ENCODE measurements around the gene AOPEP. TPM values are rescaled to one million over a fixed set of nuclear protein-coding genes. Genes with fewer than 3 reads are reported as not detected.

The AOPEP gene
- total RNA-seq, 1 donor from 2014 or later, result 79.7 TPM

- Histone ChIP-seq H3K4me3 (no peak overlapping the region), H3K4me1 (peaks cover 57% of the 10 kb centered on the region), H3K27ac (no peak overlapping the region), H3K36me3 (peaks cover 32% of the 10 kb centered on the region), H3K9me3 (no peaks in the 10 kb centered on the region), H3K27me3 (no peaks in the 10 kb centered on the region)
- no peak for ATAC-seq
- TF ChIP-seq CTCF (IDR thresholded peaks at IDR 0.05), result no peak
- intact Hi-C loops (cut with DNase I), result no loop called here
- DNase-seq, result no peak
Measured at GRCh38 chr9:95061916-95062595, 335.6 kb downstream of the AOPEP start.

DNA sequence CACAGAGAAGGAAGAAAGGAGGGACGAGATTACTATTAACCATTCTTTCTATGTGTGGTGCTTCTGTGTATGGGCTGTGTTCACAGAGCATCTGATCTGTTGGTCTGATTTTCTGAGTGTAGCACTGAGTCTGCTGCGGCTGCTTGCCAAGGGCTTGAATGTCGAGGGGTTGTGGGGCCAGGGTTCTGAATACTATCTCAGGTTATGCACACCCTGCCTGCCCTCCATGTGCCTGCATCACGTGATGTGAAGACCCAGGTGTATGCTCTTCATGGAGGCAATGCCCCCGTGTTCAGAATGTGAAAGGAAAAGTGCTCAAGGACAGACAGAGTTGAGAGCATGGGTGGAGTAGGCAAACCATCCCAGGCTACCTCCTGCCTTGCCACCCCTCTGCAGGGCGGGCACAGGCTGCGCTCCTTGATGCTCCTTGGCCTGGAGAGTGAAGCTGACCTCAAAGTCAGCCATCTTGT is 336.1 kb downstream of the AOPEP start:
- Histone ChIP-seq H3K4me3 (no peak overlapping the region), H3K9me3 (no peaks in the 10 kb centered on the region), H3K27ac (no peak overlapping the region), H3K27me3 (no peaks in the 10 kb centered on the region), H3K36me3 (peaks cover 38% of the 10 kb centered on the region), H3K4me1 (peaks cover 52% of the 10 kb centered on the region)
- ATAC-seq (no peak), DNase-seq (no peak)
- intact Hi-C loops (cut with DNase I), result no loop called here
- no peak for TF ChIP-seq CTCF (IDR thresholded peaks at IDR 0.05)

DNA sequence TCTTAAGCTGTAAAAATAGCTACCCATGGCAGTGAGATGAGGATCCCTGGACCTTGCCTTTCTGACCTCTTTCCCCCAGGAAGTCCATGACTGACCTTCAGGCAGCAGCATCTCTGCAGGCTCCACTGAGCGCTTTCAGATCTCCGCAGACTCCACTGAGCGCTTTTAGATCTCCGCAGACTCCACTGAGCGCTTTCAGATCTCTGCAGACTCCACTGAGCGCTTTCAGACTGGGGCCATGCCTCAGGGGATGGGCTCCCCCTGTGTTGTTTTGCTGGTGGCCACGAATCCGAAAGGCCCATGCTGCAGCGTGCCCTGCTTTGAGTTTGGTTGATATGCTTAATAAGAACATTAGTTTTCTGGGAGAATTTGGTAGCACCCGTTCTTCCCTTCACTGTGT is 336.8 kb downstream of the AOPEP start:
- Histone ChIP-seq H3K36me3 (peaks cover 43% of the 10 kb centered on the region), H3K4me1 (peaks cover 51% of the 10 kb centered on the region), H3K27ac (no peak overlapping the region), H3K4me3 (no peak overlapping the region), H3K9me3 (no peaks in the 10 kb centered on the region), H3K27me3 (no peaks in the 10 kb centered on the region)
- ATAC-seq, result no peak
- no peak for DNase-seq
- TF ChIP-seq CTCF (IDR thresholded peaks at IDR 0.05), result no peak
- intact Hi-C loops (cut with DNase I), result no loop called here

- Histone ChIP-seq H3K4me3 (no peak overlapping the region), H3K4me1 (peaks cover 45% of the 10 kb centered on the region), H3K27ac (peak overlapping the region; percentile 25), H3K27me3 (no peaks in the 10 kb centered on the region), H3K9me3 (no peaks in the 10 kb centered on the region), H3K36me3 (peaks cover 48% of the 10 kb centered on the region)
- intact Hi-C loops (cut with DNase I), result no loop called here
- ATAC-seq (no peak), DNase-seq (no peak)
- TF ChIP-seq CTCF (IDR thresholded peaks at IDR 0.05), result no peak
Measured at GRCh38 chr9:95065224-95065623, 338.7 kb downstream of the AOPEP start.

DNA sequence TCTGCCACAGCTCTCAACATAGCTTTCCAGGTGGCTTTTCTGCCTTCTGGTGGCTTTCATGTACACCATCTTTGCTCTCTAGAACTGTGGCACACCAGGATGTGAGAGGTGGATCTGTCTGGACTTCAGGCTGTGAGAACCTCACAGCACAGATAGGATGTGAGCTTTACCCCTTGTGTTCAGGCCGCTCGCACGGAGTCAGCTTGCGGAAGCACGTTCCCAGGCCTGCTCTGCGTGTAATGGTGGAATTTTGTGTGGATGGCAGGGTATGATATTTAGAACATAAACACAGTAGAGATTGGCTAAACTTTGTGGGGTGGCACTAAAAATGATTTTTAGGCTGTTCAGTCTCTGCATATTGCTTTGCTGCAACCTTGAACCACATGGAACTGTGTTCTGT is 340.6 kb downstream of the AOPEP start:
- no peak for DNase-seq
- Histone ChIP-seq H3K27ac (no peak overlapping the region), H3K4me3 (no peak overlapping the region), H3K4me1 (peaks cover 38% of the 10 kb centered on the region), H3K9me3 (no peaks in the 10 kb centered on the region), H3K36me3 (peaks cover 41% of the 10 kb centered on the region), H3K27me3 (no peaks in the 10 kb centered on the region)
- intact Hi-C loops (cut with DNase I), result no loop called here
- TF ChIP-seq CTCF (IDR thresholded peaks at IDR 0.05), result no peak
- no peak for ATAC-seq

DNA sequence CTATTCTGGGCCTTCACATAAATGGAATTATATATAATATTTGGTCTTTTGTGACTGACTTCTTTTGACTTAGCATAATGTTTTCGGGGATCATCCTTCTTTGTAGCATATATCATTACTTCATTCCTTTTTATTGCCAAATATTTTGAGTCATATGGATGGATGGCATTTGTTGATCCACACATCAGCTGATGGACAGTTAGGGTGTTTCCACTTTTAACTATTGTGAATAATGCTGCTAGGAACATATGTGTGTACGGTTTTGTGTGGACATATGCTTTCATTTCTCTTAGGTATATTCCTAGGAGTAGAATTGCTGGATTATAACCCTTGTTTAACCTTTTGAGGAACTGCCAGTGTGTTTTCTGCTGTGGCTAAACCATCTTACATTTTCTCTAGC is 341.4 kb downstream of the AOPEP start:
- H3K36me3 ChIP-seq, result peaks cover 36% of the 10 kb centered on the region
- H3K4me3 ChIP-seq, result no peak overlapping the region
- H3K4me1 ChIP-seq, result peaks cover 38% of the 10 kb centered on the region
- no peak for TF ChIP-seq CTCF (IDR thresholded peaks at IDR 0.05)
- intact Hi-C loops (cut with DNase I), result no loop called here
- H3K27ac ChIP-seq, result no peak overlapping the region
- ATAC-seq, result no peak
- no peaks in the 10 kb centered on the region for H3K27me3 ChIP-seq
- DNase-seq, result no peak
- H3K9me3 ChIP-seq, result no peaks in the 10 kb centered on the region

Data from upper lobe of right lung (tissue), 1 donor.